HG03159 (cell line): Measurements from ENCODE around the gene TXNRD2.
"Not testable (repeated sequence)": the region's sequence is repeated elsewhere in the genome, so short reads cannot be mapped to it uniquely, and the experiment has no call there.

ENCODE experiments used
- ATAC-seq: cut with Tn5 transposase; IDR thresholded peaks from one replicate; pipeline ENCODE4 v1.9.1; 2021; ENCODE audit warnings: mild to moderate bottlenecking, moderate library complexity; ENCODE audit not compliant: unreplicated experiment

Gene TXNRD2

GRCh38 chr22:19890502-19891316, 50.9 kb downstream of the TXNRD2 start:
- ATAC-seq = no peak

- ATAC-seq = no peak
These were observed 51.7 kb downstream of the TXNRD2 start for GRCh38 chr22:19889951-19890350.

- ATAC-seq = no peak
These were observed 53.4 kb downstream of the TXNRD2 start for GRCh38 chr22:19888131-19888746.

- no peak for ATAC-seq
These were observed 54.2 kb downstream of the TXNRD2 start for GRCh38 chr22:19887256-19887985.

- ATAC-seq = no peak
These were observed 54.9 kb downstream of the TXNRD2 start for GRCh38 chr22:19886605-19887255.

- ATAC-seq = no peak
These were observed 55.6 kb downstream of the TXNRD2 start for GRCh38 chr22:19885841-19886592.

- ATAC-seq = no peak
These were observed 56.5 kb downstream of the TXNRD2 start for GRCh38 chr22:19884954-19885751.

GRCh38 chr22:19884161-19884953, 57.3 kb downstream of the TXNRD2 start:
- ATAC-seq = no peak

GRCh38 chr22:19883446-19883845, 58.2 kb downstream of the TXNRD2 start:
- ATAC-seq = not testable (repeated sequence)

- ATAC-seq = no peak
These were observed 58.9 kb downstream of the TXNRD2 start for GRCh38 chr22:19882446-19883381.

- no peak for ATAC-seq
These were observed 60.6 kb downstream of the TXNRD2 start for GRCh38 chr22:19880786-19881569.

GRCh38 chr22:19879992-19880785, 61.4 kb downstream of the TXNRD2 start:
- ATAC-seq = no peak

- ATAC-seq = no peak
These were observed 62.0 kb downstream of the TXNRD2 start for GRCh38 chr22:19879643-19879991.

- no peak for ATAC-seq
These were observed 62.4 kb downstream of the TXNRD2 start for GRCh38 chr22:19879246-19879570.

- ATAC-seq = no peak
These were observed 63.0 kb downstream of the TXNRD2 start for GRCh38 chr22:19878461-19879245.
